Sigmoid colon (tissue), 7 donors: ENCODE results near the gene PGLYRP3. TPM values are rescaled to one million over a fixed set of nuclear protein-coding genes. Genes with fewer than 3 reads are reported as not detected.
"Not testable (repeated sequence)": the region's sequence is repeated elsewhere in the genome, so short reads cannot be mapped to it uniquely, and the experiment has no call there.

ENCODE experiments used
- DNase-seq: peaks from one replicate; pipeline ENCODE4 v3.0.0-alpha.2; 2019
- H3K27ac ChIP-seq, 4 donors: fragments of 200-600 bp; sonication (generic); one replicate each; pipeline ENCODE4 v1.5.1; 2016 to 2019; ENCODE audit warnings: mild to moderate bottlenecking in 1 of 4
- H3K27me3 ChIP-seq, 3 donors: fragments of 200-600 bp; sonication (generic); one replicate each; pipeline ENCODE4 v1.5.1; 2019; ENCODE audit warnings: mild to moderate bottlenecking in 1 of 3
- H3K36me3 ChIP-seq, 4 donors: fragments of 200-600 bp; sonication (generic); one replicate each; pipeline ENCODE4 v1.5.1; 2016 to 2019
- H3K4me1 ChIP-seq, 4 donors: fragments of 200-600 bp; sonication (generic); one replicate each; pipeline ENCODE4 v1.5.1; 2017 to 2019
- H3K4me3 ChIP-seq, 4 donors: fragments of 200-600 bp; sonication (generic); one replicate each; pipeline ENCODE4 v1.5.1; 2017 to 2019; ENCODE audit warnings: mild to moderate bottlenecking in 2 of 4, moderate library complexity in 1 of 4
- H3K9me3 ChIP-seq, 4 donors: fragments of 200-600 bp in 3 of 4; sonication (generic) in 3 of 4; one replicate each; pipeline versions ENCODE4 v1.5.1 to v1.6.1; 2013 to 2019
- CTCF ChIP-seq, 4 experiments: fragments of 450-650 bp in 3 of 4; fragments of 200-600 bp in 1 of 4; IDR thresholded peaks; one replicate each; pipeline ENCODE4 v1.5.1; 2016 to 2019; ENCODE audit warnings: antibody characterized with exemption in 4 of 4, mild to moderate bottlenecking in 3 of 4, moderate library complexity in 2 of 4
- EP300 ChIP-seq, 4 donors: sonication (generic); formaldehyde crosslinking; IDR thresholded peaks; one replicate each; pipeline ENCODE4 v1.6.1; 2017; ENCODE audit warnings: antibody characterized with exemption in 4 of 4
- POLR2A ChIP-seq, 2 donors: fragments of 450-650 bp; IDR thresholded peaks; one replicate each; pipeline ENCODE4 v1.6.1; 2016; ENCODE audit warnings: antibody characterized with exemption in 2 of 2, mild to moderate bottlenecking in 2 of 2, moderate library complexity in 2 of 2
- POLR2AphosphoS5 ChIP-seq, 4 donors: sonication (generic); formaldehyde crosslinking; IDR thresholded peaks; one replicate each; pipeline ENCODE4 v1.6.1; 2017; ENCODE audit warnings: antibody characterized with exemption in 4 of 4
- WGBS, 2 donors: extraction: QIAGEN DNeasy Blood & Tissue Kit; methylation state at CpG; one replicate each; pipeline ENCODE4 v1.1.7; 2013; 5-methylcytosine and 5-hydroxymethylcytosine counted together
- intact Hi-C: fragments of 100-400 bp; cut with DNase I; formaldehyde crosslinking; loops from one replicate; pipeline ENCODE4 v1.15.1; 2023
- polyA plus RNA-seq, 3 donors: library from polyadenylated mRNA; stranded (reverse); fragments of 200-250 nt; gene quantifications; one replicate each; pipeline ENCODE4 v1.2.3, GENCODE V29; 2013
- total RNA-seq, 4 donors: library from RNA; depleted of rRNA; stranded (reverse); fragments of >200 nt; gene quantifications; one replicate each; pipeline ENCODE4 v1.1.0, GENCODE V29; 2016
- donor health status: healthy with polysubstance abuse.
- donor health status: Bipolar disorder and iron deficiency.
- donor health status: healthy.

PGLYRP3 gene
- total and polyA plus RNA-seq, 7 donors, result 0.16 TPM; not detected in 6

DNA sequence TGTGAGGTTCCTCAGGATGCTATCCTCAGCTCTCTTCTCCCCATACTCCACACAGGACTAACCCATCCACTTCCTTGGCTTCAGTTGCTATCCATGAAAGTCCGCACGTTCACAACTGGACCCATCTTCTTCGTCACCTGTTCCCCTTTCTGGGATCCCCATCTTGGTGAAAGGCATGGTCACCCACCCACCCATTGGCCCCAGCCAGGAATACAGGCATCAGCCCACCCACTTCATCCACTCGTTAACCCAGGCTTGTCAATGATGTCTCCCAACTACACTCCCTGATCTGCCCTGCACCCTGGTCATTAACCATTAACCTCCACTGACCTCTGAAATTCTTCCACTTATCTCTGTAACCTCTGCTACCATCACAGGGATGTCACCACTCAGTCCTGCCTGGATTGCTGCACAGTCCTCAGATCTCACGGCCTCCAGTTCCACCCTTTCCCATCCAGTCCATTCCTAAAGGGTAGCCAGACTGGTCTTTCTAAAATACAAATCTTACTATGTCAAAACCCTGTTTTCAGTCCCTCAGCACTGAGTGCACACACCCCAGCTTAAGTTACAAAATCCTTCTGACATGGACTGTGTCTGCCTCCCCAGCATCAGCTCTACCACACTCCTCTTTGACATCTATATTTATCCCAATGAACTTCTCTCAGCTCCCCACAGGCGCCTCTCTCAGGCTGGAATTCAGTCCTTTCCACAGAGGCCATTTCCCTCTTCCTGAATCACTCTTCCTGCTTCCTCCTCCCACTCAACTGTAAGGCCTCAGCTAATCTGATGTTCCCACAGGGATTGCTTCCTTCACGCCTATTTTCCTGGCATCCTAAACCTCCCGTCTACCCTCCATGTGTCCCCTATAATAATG, 25.5 kb upstream of the PGLYRP3 start:
- Histone ChIP-seq H3K4me1 (no peaks in the 10 kb centered on the region), H3K27me3 (no peaks in the 10 kb centered on the region), H3K27ac (no peak overlapping the region), H3K4me3 (no peak overlapping the region), H3K36me3 (no peaks in the 10 kb centered on the region), H3K9me3 (no peaks in the 10 kb centered on the region)
- WGBS, 2 donors, result 82 to 84% methylated on average over 8 of the region's 8 CpGs
- intact Hi-C loops, result no loop called here
- DNase-seq, result no peak
- TF ChIP-seq POLR2A (IDR thresholded peaks at IDR 0.05), result no peak

GRCh38 chr1:153336650-153337049, 23.9 kb upstream of the PGLYRP3 start:
- Histone ChIP-seq H3K36me3 (no peaks in the 10 kb centered on the region), H3K9me3 (peaks cover 0 to 4% (median 0%) of the 10 kb centered on the region in 4 donors), H3K27me3 (no peaks in the 10 kb centered on the region), H3K4me3 (no peak overlapping the region), H3K4me1 (no peaks in the 10 kb centered on the region), H3K27ac (no peak overlapping the region)
- intact Hi-C loops, result no loop called here
- no peak for DNase-seq
- TF ChIP-seq CTCF (IDR thresholded peaks at IDR 0.05) (no peak), POLR2A (IDR thresholded peaks at IDR 0.05) (no peak), EP300 (IDR thresholded peaks at IDR 0.05) (no peak), POLR2AphosphoS5 (IDR thresholded peaks at IDR 0.05) (no peak)

DNA sequence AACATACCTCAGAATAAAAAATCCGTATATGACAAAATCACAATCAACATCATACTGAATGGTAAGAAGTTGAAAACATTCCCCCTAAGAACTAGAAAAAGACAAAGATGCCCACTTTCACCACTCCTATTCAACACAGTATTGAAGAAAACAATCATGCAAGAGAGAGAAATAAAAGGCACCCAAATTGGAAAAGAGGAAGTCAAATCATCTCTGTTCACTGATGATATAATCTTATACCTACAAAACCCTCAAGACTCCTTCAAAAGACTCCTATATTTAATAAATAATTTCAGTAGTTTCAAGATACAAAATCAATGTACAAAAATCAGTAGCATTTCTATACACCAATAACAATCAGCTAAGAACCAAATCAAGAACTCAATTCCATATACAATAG, 21.1 kb upstream of the PGLYRP3 start:
- Histone ChIP-seq H3K27ac (no peak overlapping the region), H3K36me3 (no peaks in the 10 kb centered on the region), H3K9me3 (peaks cover 0 to 6% (median 0%) of the 10 kb centered on the region in 4 donors), H3K4me3 (no peak overlapping the region), H3K27me3 (no peaks in the 10 kb centered on the region), H3K4me1 (no peaks in the 10 kb centered on the region)
- no peak for TF ChIP-seq CTCF (IDR thresholded peaks at IDR 0.05)
- TF ChIP-seq EP300 (IDR thresholded peaks at IDR 0.05), result no peak
- no peak for TF ChIP-seq POLR2AphosphoS5 (IDR thresholded peaks at IDR 0.05)
- TF ChIP-seq POLR2A (IDR thresholded peaks at IDR 0.05), result no peak
- no peak for DNase-seq
- 86 to 95% methylated on average over 1 of the region's 1 CpG for WGBS, 2 donors
- intact Hi-C loops, result no loop called here

GRCh38 chr1:153324912-153325311, 12.2 kb upstream of the PGLYRP3 start:
- Histone ChIP-seq H3K4me3 (no peak overlapping the region), H3K4me1 (no peaks in the 10 kb centered on the region), H3K36me3 (no peaks in the 10 kb centered on the region), H3K27me3 (peaks cover 0 to 5% (median 0%) of the 10 kb centered on the region in 3 donors), H3K9me3 (peaks cover 0 to 11% (median 5%) of the 10 kb centered on the region in 4 donors), H3K27ac (no peak overlapping the region)
- intact Hi-C loops, result no loop called here
- DNase-seq, result no peak
- no peak for TF ChIP-seq EP300 (IDR thresholded peaks at IDR 0.05)
- no peak for TF ChIP-seq POLR2AphosphoS5 (IDR thresholded peaks at IDR 0.05)
- no peak for TF ChIP-seq POLR2A (IDR thresholded peaks at IDR 0.05)
- TF ChIP-seq CTCF (IDR thresholded peaks at IDR 0.05), result no peak

DNA sequence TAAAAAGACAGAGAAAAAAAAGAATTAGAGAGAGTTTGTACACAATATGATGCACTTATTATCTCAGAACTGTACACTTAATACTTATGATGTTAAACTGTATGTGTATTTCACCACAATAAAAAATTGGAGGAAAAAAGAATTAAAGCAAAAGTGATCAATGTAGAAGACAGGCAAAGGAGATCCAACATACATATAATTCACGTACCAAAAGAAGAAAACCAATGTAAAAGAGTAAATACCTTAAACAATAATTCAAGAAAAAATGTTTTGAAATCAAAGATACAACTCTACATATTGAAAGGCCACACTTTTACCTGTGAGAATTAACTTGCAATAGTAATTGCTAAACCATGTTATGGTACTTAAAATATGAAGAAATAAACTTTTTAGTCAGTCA, 9.8 kb upstream of the PGLYRP3 start:
- H3K9me3 ChIP-seq, result peaks cover 0 to 10% (median 5%) of the 10 kb centered on the region in 4 donors
- H3K4me3 ChIP-seq, result no peak overlapping the region
- H3K27me3 ChIP-seq, result peaks cover 0 to 7% (median 0%) of the 10 kb centered on the region in 3 donors
- TF ChIP-seq POLR2AphosphoS5 (IDR thresholded peaks at IDR 0.05), result no peak
- DNase-seq, result no peak
- intact Hi-C loops, result no loop called here
- 0 to 42% methylated on average over 1 of the region's 1 CpG for WGBS, 2 donors
- no peaks in the 10 kb centered on the region for H3K36me3 ChIP-seq
- H3K27ac ChIP-seq, result no peak overlapping the region
- H3K4me1 ChIP-seq, result no peaks in the 10 kb centered on the region

GRCh38 chr1:153318145-153318544, 5.4 kb upstream of the PGLYRP3 start:
- WGBS, 2 donors, result 87 to 92% methylated on average over 7 of the region's 7 CpGs
- intact Hi-C loops, H3K4me1 ChIP-seq, H3K27ac ChIP-seq, H3K36me3 ChIP-seq, H3K9me3 ChIP-seq, DNase-seq, H3K4me3 ChIP-seq, H3K27me3 ChIP-seq: not testable (repeated sequence)

DNA sequence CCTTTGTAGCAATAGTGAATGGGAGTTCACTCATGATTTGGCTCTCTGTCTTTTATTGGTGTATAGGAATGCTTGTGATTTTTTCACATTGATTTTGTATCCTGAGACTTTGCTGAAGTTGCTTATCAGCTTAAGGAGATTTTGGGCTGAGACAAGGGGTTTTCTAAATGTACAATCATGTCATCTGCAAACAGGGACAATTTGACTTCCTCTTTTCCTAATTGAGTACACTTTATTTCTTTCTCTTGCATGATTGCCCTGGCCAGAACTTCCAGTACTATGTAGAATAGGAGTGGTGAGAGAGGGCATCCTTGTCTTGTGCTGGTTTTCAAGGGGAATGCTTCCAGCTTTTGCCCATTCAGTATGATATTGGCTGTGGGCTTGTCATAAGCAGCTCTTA, 3.3 kb upstream of the PGLYRP3 start:
- H3K4me3 ChIP-seq, H3K36me3 ChIP-seq, H3K27me3 ChIP-seq, H3K9me3 ChIP-seq, H3K27ac ChIP-seq, DNase-seq, H3K4me1 ChIP-seq, intact Hi-C loops: not testable (repeated sequence)

- H3K9me3 ChIP-seq, H3K36me3 ChIP-seq, intact Hi-C loops, H3K4me1 ChIP-seq, H3K27ac ChIP-seq, H3K4me3 ChIP-seq, H3K27me3 ChIP-seq, DNase-seq: not testable (repeated sequence)
Measured at GRCh38 chr1:153314388-153314787, 1.6 kb upstream of the PGLYRP3 start.
